ENCODE measurements around the gene WDR90. TPM values are rescaled to one million over a fixed set of nuclear protein-coding genes. Genes with fewer than 3 reads are reported as not detected.
A peak's percentile ranks its signal among the peaks of the same experiment; 100 is the strongest.

The WDR90 gene
- total RNA-seq, 1 experiment from 2014 or later, result 118 TPM

- Histone ChIP-seq H3K4me2 (peak overlapping the region; percentile 86), H4K20me1 (ENCODE audit: insufficient read depth) (peaks cover 30% of the 10 kb centered on the region), H3K9me2 (ENCODE audit: insufficient read depth) (no peaks in the 10 kb centered on the region), H3F3A (ENCODE audit: insufficient read depth, low read depth) (peaks cover 31% of the 10 kb centered on the region; the same call in 1 of the 2 replicates), H3K79me2 (ENCODE audit: low read depth) (peaks cover 45% of the 10 kb centered on the region), H3K4me3 (no peak overlapping the region), H3K36me3 (ENCODE audit: low read depth) (no peaks in the 10 kb centered on the region; the same call in 1 of the 2 replicates), H3K27me3 (ENCODE audit: insufficient read depth, low read depth) (no peaks in the 10 kb centered on the region), H3K4me1 (replicated peaks; ENCODE audit: insufficient read depth) (peaks cover 41% of the 10 kb centered on the region), H3K27ac (no peak overlapping the region), H3K9me3 (ENCODE audit: insufficient read depth, low read depth) (no peaks in the 10 kb centered on the region), H2AFZ (no peak overlapping the region)
- DNase-seq, result no peak
- BruUV-seq (replicated peaks), result no TSS peak
- CTCF ChIA-PET, result no interaction called here
- intact Hi-C loops (cut with micrococcal nuclease; ENCODE audit: unreplicated experiment), result loop anchor here (5.0 kb wide), 1 partner anchor 158 kb away; the partner anchor contains the start of gene CAPN15
- POLR2A ChIA-PET (ENCODE audit: unreplicated experiment), result no interaction called here
- TF ChIP-seq EZH2 (IDR thresholded peaks at IDR 0.05; ENCODE audit: low read depth), result no peak
Measured at GRCh38 chr16:684961-685696, 36.0 kb downstream of the WDR90 start.

- H3K36me3 ChIP-seq (ENCODE audit: low read depth), result no peaks in the 10 kb centered on the region; the same call in 1 of the 2 replicates
- intact Hi-C loops (cut with micrococcal nuclease; ENCODE audit: unreplicated experiment), result no loop called here
- ChIA-PET CTCF (no interaction called here), POLR2A (ENCODE audit: unreplicated experiment) (no interaction called here)
- H4K20me1 ChIP-seq (ENCODE audit: insufficient read depth), result peaks cover 26% of the 10 kb centered on the region
- no TSS peak for BruUV-seq (replicated peaks)
- H3K9me2 ChIP-seq (ENCODE audit: insufficient read depth), result no peaks in the 10 kb centered on the region
- H3K79me2 ChIP-seq (ENCODE audit: low read depth), result peaks cover 41% of the 10 kb centered on the region
- H3K9me3 ChIP-seq (ENCODE audit: insufficient read depth, low read depth), result no peaks in the 10 kb centered on the region
- H3K4me3 ChIP-seq, result no peak overlapping the region
- H3K27ac ChIP-seq, result no peak overlapping the region
- no peak overlapping the region for H3K4me2 ChIP-seq
- H3F3A ChIP-seq (ENCODE audit: insufficient read depth, low read depth), result peaks cover 32% of the 10 kb centered on the region; the same call in 1 of the 2 replicates
- H2AFZ ChIP-seq, result no peak overlapping the region
- DNase-seq, result peak in 1 of 2 experiments; percentile 65
- TF ChIP-seq CTCF (conservative IDR thresholded peaks at IDR 0.05) (peak; percentile 71), EZH2 (IDR thresholded peaks at IDR 0.05; ENCODE audit: low read depth) (no peak)
- H3K27me3 ChIP-seq (ENCODE audit: insufficient read depth, low read depth), result no peaks in the 10 kb centered on the region
- H3K4me1 ChIP-seq (replicated peaks; ENCODE audit: insufficient read depth), result peaks cover 46% of the 10 kb centered on the region
Measured at GRCh38 chr16:685967-686366, 36.8 kb downstream of the WDR90 start.

- no peaks in the 10 kb centered on the region for H3K27me3 ChIP-seq (ENCODE audit: insufficient read depth, low read depth)
- no peak overlapping the region for H3K4me3 ChIP-seq
- ChIA-PET POLR2A (ENCODE audit: unreplicated experiment) (no interaction called here), CTCF (no interaction called here)
- no peaks in the 10 kb centered on the region for H3K9me2 ChIP-seq (ENCODE audit: insufficient read depth)
- DNase-seq, result no peak
- no peaks in the 10 kb centered on the region; the same call in 1 of the 2 replicates for H3K36me3 ChIP-seq (ENCODE audit: low read depth)
- no TSS peak for BruUV-seq (replicated peaks)
- intact Hi-C loops (cut with micrococcal nuclease; ENCODE audit: unreplicated experiment), result no loop called here
- TF ChIP-seq EZH2 (IDR thresholded peaks at IDR 0.05; ENCODE audit: low read depth) (no peak), CTCF (conservative IDR thresholded peaks at IDR 0.05) (no peak)
- peaks cover 43% of the 10 kb centered on the region for H3K4me1 ChIP-seq (replicated peaks; ENCODE audit: insufficient read depth)
- no peak overlapping the region for H3K27ac ChIP-seq
- H3K4me2 ChIP-seq, result no peak overlapping the region
- H3K9me3 ChIP-seq (ENCODE audit: insufficient read depth, low read depth), result no peaks in the 10 kb centered on the region
- peaks cover 20% of the 10 kb centered on the region for H4K20me1 ChIP-seq (ENCODE audit: insufficient read depth)
- H2AFZ ChIP-seq, result no peak overlapping the region
- H3K79me2 ChIP-seq (ENCODE audit: low read depth), result peaks cover 34% of the 10 kb centered on the region
- peaks cover 36% of the 10 kb centered on the region for H3F3A ChIP-seq (ENCODE audit: insufficient read depth, low read depth)
Measured at GRCh38 chr16:686459-687260, 37.5 kb downstream of the WDR90 start.
